GM19438 (cell line): ENCODE results near the gene PIGL.
"Not testable (repeated sequence)": the region's sequence is repeated elsewhere in the genome, so short reads cannot be mapped to it uniquely, and the experiment has no call there.

ENCODE experiments used
- ATAC-seq: cut with Tn5 transposase; IDR thresholded peaks from one replicate; pipeline ENCODE4 v1.9.1; 2021; ENCODE audit warnings: low read depth; ENCODE audit not compliant: unreplicated experiment

Gene PIGL

GRCh38 chr17:16302856-16303255, 85.8 kb downstream of the PIGL start:
- no peak for ATAC-seq

GRCh38 chr17:16304830-16305229, 87.8 kb downstream of the PIGL start:
- ATAC-seq, result no peak

- ATAC-seq, result no peak
Observed at GRCh38 chr17:16306211-16306610, 89.2 kb downstream of the PIGL start.

- not testable (repeated sequence) for ATAC-seq
Observed at GRCh38 chr17:16312061-16312460, 95.1 kb downstream of the PIGL start.

GRCh38 chr17:16313139-16314090, 96.4 kb downstream of the PIGL start:
- no peak for ATAC-seq

GRCh38 chr17:16314189-16314588, 97.2 kb downstream of the PIGL start:
- ATAC-seq, result no peak

- no peak for ATAC-seq
Observed at GRCh38 chr17:16314859-16315258, 97.8 kb downstream of the PIGL start.

GRCh38 chr17:16319969-16320368, 103.0 kb downstream of the PIGL start:
- ATAC-seq, result no peak

- no peak for ATAC-seq
Observed at GRCh38 chr17:16322636-16323035, 105.6 kb downstream of the PIGL start.

GRCh38 chr17:16325964-16326363, 109.0 kb downstream of the PIGL start:
- ATAC-seq, result no peak

- ATAC-seq, result no peak
Observed at GRCh38 chr17:16327018-16327417, 110.0 kb downstream of the PIGL start.

GRCh38 chr17:16328997-16329396, 112.0 kb downstream of the PIGL start:
- ATAC-seq, result no peak

GRCh38 chr17:16329519-16330271, 112.7 kb downstream of the PIGL start:
- ATAC-seq, result no peak

- ATAC-seq, result no peak
Observed at GRCh38 chr17:16338391-16338790, 121.4 kb downstream of the PIGL start.

- no peak for ATAC-seq
Observed at GRCh38 chr17:16339402-16339801, 122.4 kb downstream of the PIGL start.

- ATAC-seq, result no peak
Observed at GRCh38 chr17:16339959-16340358, 122.9 kb downstream of the PIGL start.

GRCh38 chr17:16342979-16343378, 126.0 kb downstream of the PIGL start:
- no peak for ATAC-seq

GRCh38 chr17:16343569-16343968, 126.6 kb downstream of the PIGL start:
- ATAC-seq, result no peak

- ATAC-seq, result no peak
Observed at GRCh38 chr17:16345565-16345964, 128.6 kb downstream of the PIGL start.

- ATAC-seq, result no peak
Observed at GRCh38 chr17:16346721-16347271, 129.8 kb downstream of the PIGL start.

GRCh38 chr17:16348586-16348985, 131.6 kb downstream of the PIGL start:
- ATAC-seq, result no peak
